Esophagus muscularis mucosa (tissue), 4 donors: Measurements from ENCODE around the gene TWSG1.

Experiments
- EP300 ChIP-seq: sonication (generic); formaldehyde crosslinking; IDR thresholded peaks from one replicate; pipeline ENCODE4 v1.6.1; 2017; ENCODE audit warnings: antibody characterized with exemption
- POLR2A ChIP-seq: fragments of 450-650 bp; IDR thresholded peaks from one replicate; pipeline ENCODE4 v1.6.1; 2017; ENCODE audit warnings: antibody characterized with exemption, moderate library complexity, mild to moderate bottlenecking, low read depth
- POLR2AphosphoS5 ChIP-seq, 2 donors: sonication (generic); formaldehyde crosslinking; IDR thresholded peaks; one replicate each; pipeline ENCODE4 v1.6.1; 2017; ENCODE audit warnings: antibody characterized with exemption in 2 of 2
- TF ChIP-seq, protein P1 (sequence below), 3 experiments: fragments of 200-600 bp in 2 of 3; fragments of 450-650 bp in 1 of 3; sonication (generic) in 2 of 3; IDR thresholded peaks; one replicate each; pipeline ENCODE4 v1.5.1; 2017 to 2019; ENCODE audit warnings: antibody characterized with exemption in 3 of 3, mild to moderate bottlenecking in 2 of 3, moderate library complexity in 1 of 3

DNA sequence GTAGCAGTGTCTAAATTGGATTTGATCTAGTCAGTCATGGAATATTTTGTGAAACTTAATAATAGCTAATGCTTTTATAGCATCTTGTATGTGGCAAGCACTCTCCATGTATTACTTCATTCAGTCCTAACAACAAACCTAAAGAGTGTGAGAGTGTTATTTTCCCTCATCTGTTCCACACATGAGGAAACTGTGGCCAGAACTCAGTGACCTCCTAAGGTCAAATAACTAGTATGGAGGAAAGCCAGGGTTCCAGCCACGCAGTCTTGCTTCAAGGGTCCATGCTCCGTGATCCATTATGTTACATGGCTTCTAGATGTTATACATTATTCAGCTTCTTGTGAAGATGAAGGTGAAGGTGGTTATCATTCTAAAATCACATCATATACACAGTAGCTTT lies 45.5 kb downstream of the TWSG1 start:
- TF ChIP-seq, protein P1, sequence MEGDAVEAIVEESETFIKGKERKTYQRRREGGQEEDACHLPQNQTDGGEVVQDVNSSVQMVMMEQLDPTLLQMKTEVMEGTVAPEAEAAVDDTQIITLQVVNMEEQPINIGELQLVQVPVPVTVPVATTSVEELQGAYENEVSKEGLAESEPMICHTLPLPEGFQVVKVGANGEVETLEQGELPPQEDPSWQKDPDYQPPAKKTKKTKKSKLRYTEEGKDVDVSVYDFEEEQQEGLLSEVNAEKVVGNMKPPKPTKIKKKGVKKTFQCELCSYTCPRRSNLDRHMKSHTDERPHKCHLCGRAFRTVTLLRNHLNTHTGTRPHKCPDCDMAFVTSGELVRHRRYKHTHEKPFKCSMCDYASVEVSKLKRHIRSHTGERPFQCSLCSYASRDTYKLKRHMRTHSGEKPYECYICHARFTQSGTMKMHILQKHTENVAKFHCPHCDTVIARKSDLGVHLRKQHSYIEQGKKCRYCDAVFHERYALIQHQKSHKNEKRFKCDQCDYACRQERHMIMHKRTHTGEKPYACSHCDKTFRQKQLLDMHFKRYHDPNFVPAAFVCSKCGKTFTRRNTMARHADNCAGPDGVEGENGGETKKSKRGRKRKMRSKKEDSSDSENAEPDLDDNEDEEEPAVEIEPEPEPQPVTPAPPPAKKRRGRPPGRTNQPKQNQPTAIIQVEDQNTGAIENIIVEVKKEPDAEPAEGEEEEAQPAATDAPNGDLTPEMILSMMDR (IDR thresholded peaks at IDR 0.05) = no peak
- TF ChIP-seq EP300 (no peak), POLR2A (no peak), POLR2AphosphoS5 (IDR thresholded peaks at IDR 0.05) (no peak)
